ENCODE results near the gene C16orf89.
A peak's percentile ranks its signal among the peaks of the same experiment; 100 is the strongest.
"Not testable (repeated sequence)": the region's sequence is repeated elsewhere in the genome, so short reads cannot be mapped to it uniquely, and the experiment has no call there.

The C16orf89 gene

GRCh38 chr16:5065813-5066212 lies at the start of gene C16orf89:
C16orf89 (minus strand) TSS chr16:5065956; CDS start chr16:5065908, 48 bp downstream.
- no peak for DNase-seq

DNA sequence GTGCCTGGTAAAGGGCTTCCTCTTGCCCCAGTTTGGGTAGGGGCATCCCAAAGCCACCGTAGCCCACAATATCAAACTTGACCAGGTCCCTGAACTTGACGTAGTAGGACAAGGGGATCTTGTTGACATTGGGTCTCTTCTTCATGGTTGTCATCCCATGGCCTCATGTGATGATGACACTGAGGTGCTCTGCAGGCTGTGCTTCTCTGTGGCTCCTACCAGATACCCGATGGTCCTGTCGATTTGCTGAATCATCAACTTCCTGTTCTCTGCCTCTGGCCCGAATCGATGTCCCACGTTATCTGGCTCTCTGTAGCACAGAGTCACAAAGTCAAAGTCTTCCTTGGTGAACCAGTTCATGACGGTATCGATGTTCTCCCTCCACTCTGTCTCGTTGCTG lies 45.2 kb upstream of the C16orf89 start:
- DNase-seq = not testable (repeated sequence)

- no peak for DNase-seq
Measured at GRCh38 chr16:5108505-5109158, 42.9 kb upstream of the C16orf89 start.

DNA sequence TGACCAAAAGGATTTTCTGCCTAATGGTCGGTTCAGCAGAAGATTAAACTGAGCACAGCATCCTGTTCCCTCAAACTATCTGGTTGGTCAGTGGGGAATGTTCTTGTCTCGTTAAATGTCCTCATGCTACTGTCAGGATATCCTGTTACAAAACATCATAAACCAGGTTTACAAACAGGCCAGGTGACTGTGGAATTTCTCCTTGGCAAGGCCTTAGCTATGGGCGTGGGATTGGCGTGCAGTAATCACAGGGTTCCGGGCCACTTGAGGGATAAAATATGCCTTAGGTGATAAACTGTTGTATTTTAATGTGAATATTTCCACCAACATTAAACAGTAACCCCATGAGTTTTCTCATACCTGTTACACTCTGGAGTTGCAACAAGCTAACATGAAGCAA lies 39.3 kb upstream of the C16orf89 start:
- not testable (repeated sequence) for DNase-seq

DNA sequence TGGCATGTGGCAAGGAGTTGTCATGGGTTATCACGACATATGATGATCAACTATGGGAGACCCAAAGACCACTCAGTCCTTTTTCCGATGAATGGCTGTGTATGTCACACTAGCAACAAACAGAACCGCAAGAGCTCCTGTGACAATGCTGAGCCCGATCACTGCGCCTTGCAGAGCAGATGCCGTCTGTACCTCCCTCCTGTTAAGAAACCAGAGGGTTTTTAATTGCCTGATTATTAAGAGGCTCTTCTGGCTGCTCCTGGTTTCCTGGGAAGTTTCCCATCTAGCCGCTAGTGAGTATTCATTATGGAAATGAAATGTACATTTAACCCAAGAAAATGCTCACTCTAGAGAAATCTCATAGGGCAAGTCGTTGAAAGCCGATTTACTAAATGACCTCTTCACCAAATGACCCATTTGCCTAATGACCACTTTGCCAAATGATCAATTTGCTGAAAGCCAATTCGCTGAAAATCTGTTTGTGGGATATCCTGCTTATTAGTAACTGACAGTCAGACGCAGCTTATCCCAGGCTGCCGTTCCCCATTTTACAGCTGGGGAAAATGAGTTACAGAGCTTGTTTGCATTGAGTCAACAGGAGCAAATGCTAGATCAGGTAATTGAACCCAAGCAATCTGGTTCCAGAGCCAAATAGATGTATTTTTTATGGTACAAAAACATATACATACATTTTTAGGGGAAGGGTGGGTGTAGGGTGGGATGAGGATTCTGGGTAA lies 37.7 kb upstream of the C16orf89 start:
- DNase-seq = not testable (repeated sequence)

DNA sequence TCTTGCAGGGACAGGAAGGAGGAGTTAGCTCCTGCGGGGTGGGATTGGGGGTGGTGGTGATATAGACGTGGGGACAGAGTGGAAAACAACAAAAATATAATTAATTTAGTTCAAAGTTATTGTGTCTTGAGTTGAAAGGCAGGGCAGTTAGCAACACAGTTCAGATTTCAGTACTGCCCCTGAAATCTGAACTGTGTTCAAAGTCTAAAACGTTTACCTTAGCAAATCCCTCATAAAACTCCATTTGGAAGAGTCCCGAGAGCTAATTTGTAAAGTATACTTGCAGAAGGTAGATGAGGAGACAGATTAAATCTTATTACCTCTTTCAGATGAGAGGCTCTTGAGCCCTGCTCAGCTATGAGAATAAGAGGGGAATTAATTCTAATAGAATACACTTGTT lies 33.4 kb upstream of the C16orf89 start:
- not testable (repeated sequence) for DNase-seq

DNA sequence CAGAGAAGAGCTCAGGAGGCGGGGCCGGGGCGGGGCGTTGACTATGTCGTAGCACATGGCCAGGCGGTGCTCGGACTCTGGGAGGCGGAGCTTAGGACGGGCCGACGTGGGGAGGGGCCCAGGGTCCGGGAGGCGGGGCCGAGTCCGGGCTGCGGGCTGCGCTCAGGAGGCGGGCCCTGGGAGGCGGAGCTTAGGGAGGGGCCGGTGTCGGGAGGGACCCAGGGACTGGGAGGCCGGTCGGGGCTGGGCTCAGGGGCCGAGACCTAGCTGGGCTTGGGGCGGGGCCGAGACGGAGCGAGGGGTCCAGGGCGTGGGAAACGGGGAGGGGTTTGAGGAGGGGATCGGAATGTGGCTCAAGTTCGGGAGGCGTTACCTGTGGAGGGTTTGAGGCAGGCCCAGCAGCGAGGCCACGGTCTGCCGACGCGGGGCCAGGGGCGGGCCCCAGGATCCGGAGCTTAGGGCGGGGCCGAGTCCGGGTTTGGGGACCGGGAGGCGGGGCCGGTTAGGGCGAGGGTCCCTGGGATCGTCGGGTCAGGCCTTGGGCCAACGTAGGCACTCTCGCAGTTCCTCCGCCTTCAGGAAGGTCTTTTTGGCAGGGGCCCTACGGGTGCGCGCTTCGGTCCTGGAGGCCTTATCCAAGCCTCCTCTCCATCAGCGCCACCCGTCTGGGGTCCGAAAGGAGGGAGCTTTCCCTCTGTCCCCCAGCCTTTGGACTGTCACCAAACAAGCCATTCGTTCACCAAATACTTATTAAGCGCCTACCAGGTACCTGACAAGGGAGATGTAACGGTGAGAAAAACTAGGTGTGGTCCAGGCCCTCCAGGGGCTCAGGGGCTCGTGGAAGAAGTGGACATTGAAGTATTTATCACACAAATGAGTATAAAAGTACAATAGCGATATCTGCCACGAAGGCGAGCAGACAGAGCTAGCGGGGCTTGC lies 32.7 kb upstream of the C16orf89 start:
- peak; percentile 97 for DNase-seq

- DNase-seq = peak; percentile 96
Measured at GRCh38 chr16:5097470-5098220, 31.9 kb upstream of the C16orf89 start, which contains the start of gene EEF2KMT. EEF2KMT (minus strand) TSS chr16:5097795; CDS start chr16:5097739, 56 bp downstream.

GRCh38 chr16:5097061-5097469 lies 31.3 kb upstream of the C16orf89 start:
- peak; percentile 29 for DNase-seq

DNA sequence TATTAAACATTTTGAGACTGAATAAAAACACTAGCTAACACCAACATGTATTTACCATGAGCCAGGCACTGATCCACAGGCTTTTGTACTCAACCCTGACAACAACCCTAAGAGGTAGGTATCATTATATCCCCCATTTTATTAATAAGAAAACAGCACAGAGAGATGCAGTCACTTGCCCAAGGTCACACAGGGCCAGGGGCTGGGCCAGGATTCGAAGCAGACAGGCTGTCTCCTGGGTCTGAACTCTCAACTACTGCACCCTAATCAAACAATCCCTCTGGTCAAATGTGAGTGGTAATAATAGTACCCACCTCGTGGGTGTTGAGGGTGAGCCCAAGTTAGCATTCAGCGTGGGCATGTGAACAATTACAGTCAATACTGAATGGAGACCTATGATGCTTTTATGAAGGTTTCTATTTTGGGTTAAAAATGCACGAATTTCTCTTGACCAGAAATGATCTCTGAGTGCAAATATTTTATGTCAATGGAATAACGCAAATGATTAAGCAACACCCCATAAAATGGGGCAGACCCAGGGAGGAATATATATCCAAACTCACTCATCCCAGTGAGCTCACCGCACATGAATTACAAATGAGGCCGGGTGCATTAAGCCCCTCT lies 30.8 kb upstream of the C16orf89 start:
- DNase-seq = not testable (repeated sequence)

GRCh38 chr16:5095145-5095830 lies 29.5 kb upstream of the C16orf89 start:
- not testable (repeated sequence) for DNase-seq

DNA sequence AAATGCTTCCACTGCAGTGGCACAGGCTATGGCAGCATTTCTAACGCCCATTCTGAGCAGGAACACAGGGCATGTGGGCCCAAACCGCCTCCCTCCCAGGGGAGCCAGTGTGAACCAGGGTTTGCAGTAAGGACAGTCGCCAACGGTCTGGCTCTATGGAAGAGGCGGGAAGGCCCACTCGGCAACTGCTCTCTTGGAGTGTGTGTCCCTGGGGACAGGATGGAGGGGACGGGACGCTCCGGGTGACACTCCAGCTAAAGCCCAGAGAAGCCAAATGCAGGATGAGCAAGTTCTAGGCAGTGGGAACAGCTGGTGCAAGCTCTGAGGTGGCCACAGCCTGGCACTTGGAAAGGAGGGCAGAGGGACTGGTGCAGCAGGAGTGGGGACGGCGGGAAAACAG lies 28.0 kb upstream of the C16orf89 start:
- not testable (repeated sequence) for DNase-seq

DNA sequence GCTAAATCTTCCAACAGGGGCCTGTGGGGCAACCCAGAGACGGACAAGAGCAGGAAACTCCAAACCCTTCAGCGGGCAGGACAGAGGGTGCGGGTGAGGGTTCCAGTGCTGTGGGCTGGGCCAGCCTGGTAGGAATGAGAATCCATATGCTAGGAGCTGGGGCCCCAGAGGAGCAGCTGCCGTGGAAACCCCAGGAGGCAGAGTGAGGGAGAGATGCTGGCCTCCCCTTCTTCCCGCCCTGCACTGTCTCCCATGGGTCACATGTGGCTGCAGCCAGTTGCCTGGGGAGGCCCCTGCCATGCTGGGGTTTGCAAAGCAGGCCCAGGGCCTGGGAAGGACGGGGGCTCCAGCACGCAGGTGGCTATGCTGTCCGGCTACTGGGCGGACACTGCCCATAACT lies 27.3 kb upstream of the C16orf89 start:
- DNase-seq = not testable (repeated sequence)

GRCh38 chr16:5090592-5090991 lies 24.8 kb upstream of the C16orf89 start:
- not testable (repeated sequence) for DNase-seq

- DNase-seq = not testable (repeated sequence)
Measured at GRCh38 chr16:5089911-5090555, 24.3 kb upstream of the C16orf89 start.

DNA sequence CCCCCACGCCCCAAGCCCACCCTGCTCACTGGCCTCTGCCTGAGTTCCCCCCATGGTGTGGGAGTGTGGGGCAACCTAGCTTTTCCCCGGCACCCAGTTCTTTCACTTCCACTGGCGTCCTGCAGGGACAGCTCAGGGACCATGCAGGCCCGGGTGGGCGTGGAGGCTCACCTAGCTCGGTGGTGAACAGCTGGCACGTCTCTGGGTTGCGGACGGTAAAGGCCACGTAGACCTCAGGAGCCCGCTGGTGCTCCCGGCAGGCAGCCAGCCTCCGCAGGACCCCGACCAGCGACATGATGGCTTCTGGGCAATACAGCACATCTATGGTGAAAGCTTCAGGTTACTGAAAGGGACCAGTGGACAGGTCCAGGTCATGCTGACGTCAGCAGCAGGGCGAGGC lies 23.2 kb upstream of the C16orf89 start:
- DNase-seq = not testable (repeated sequence)

DNA sequence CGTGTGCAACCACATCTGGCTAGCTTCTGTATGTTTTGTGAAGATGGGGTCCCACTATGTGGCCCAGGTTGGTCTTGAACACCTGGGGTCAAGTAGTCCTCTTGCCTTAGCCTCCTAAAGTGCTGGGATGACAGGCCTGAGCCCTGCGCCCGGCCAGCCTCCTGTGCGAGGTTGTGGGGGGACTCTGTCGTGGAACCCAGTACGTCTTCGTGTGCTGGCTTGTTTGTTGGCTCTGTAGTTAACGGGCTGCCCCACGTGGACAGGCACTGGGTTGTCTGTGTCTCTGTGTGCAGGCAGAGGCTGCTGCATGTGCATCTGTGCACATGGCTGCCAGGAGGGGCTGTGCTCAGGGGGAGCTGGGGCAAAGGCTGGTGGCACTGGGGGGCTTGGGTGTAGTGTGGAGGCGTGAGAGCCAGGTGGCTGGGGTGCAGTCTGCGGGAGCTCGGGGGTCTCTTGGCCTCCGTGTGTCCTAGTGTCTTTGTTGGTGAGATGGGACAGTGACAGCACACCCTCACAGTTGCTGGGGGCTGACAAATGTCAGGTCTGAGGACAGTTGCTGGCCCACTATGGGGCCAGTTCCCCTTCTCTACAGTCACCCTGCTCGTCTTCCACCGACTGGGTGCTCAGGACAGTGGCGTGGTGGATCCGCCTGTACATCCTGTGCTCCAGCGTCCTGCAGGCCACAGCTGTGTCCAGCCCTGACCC lies 22.5 kb upstream of the C16orf89 start:
- not testable (repeated sequence) for DNase-seq

GRCh38 chr16:5085716-5086115 lies 20.0 kb upstream of the C16orf89 start:
- not testable (repeated sequence) for DNase-seq

DNA sequence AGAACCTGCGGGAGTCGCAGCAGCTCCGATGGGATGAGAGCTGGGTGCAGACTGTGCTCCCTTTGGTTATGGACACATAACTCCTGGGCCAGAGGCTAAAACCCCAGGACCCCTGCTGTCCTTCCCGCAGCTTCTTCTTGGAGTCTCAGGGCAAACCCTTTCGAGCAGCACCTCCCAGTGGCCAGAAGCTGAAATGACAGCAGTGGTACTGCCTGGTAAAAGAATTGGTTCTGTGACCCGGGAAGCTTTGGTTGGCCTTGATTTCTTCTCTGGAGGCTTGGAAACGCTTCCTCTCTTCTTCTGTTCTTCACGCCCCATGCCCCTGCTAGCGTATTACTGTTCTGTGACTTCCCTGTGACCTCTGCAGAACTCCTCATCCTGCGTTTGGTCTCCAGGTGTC lies 19.0 kb upstream of the C16orf89 start:
- peak; percentile 63 for DNase-seq

Data from CD4-positive, alpha-beta T cell treated with Interleukin-6 for 4 hours (primary cell).